ENCODE measurements around the gene CHML. TPM values are rescaled to one million over a fixed set of nuclear protein-coding genes. Genes with fewer than 3 reads are reported as not detected.

Gene CHML
- total and polyA plus RNA-seq, 10 of the 15 experiments (the other 5 are each of a cell fraction or from before 2014, with no cell fraction given): 2.0 to 15.5 (median 6.0) TPM

DNA sequence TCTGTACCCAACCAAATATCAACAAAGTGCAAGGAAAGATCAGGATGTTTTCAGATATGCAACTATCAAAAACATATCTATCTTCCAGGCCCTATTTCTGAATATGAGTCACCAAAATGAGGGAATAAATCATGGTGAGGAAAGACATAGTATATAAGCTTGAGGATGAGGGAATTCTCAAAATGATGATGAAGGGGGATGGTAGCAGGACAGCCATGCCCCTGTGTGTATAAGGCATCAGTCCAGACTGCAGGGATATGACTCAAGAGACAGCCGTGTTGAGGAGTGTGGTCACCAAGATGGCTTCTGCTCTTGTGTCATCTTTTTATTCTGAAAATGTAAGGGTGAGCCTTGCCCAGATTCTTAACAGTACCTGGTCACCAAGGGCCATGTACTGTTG is 7.5 kb upstream of the CHML start:
- TF ChIP-seq NRF1 (conservative IDR thresholded peaks at IDR 0.05; ENCODE audit: low read depth, low read length) (no peak), ASH2L (IDR thresholded peaks at IDR 0.05; ENCODE audit: borderline replicate concordance, low read depth) (no peak), RFX5 (IDR thresholded peaks at IDR 0.05; ENCODE audit: low read depth, low read length) (no peak), SMARCA5 (IDR thresholded peaks at IDR 0.05) (no peak), ZNF384 (IDR thresholded peaks at IDR 0.05; ENCODE audit: borderline replicate concordance, low read depth, low read length) (no peak), MEF2B (IDR thresholded peaks at IDR 0.05; ENCODE audit: partially characterized antibody, poor library complexity, severe bottlenecking) (no peak), MEF2A (IDR thresholded peaks at IDR 0.05; ENCODE audit: insufficient read depth, low read depth, low read length) (no peak), RAD51 (IDR thresholded peaks at IDR 0.05) (no peak), ZNF24 (IDR thresholded peaks at IDR 0.05) (no peak), RAD21 (IDR thresholded peaks at IDR 0.05; ENCODE audit: insufficient read depth, low read depth, low read length) (no peak)
- TF ChIP-seq, protein P1, sequence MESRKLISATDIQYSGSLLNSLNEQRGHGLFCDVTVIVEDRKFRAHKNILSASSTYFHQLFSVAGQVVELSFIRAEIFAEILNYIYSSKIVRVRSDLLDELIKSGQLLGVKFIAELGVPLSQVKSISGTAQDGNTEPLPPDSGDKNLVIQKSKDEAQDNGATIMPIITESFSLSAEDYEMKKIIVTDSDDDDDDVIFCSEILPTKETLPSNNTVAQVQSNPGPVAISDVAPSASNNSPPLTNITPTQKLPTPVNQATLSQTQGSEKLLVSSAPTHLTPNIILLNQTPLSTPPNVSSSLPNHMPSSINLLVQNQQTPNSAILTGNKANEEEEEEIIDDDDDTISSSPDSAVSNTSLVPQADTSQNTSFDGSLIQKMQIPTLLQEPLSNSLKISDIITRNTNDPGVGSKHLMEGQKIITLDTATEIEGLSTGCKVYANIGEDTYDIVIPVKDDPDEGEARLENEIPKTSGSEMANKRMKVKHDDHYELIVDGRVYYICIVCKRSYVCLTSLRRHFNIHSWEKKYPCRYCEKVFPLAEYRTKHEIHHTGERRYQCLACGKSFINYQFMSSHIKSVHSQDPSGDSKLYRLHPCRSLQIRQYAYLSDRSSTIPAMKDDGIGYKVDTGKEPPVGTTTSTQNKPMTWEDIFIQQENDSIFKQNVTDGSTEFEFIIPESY (IDR thresholded peaks at IDR 0.05): no peak
- TF ChIP-seq, protein P2, sequence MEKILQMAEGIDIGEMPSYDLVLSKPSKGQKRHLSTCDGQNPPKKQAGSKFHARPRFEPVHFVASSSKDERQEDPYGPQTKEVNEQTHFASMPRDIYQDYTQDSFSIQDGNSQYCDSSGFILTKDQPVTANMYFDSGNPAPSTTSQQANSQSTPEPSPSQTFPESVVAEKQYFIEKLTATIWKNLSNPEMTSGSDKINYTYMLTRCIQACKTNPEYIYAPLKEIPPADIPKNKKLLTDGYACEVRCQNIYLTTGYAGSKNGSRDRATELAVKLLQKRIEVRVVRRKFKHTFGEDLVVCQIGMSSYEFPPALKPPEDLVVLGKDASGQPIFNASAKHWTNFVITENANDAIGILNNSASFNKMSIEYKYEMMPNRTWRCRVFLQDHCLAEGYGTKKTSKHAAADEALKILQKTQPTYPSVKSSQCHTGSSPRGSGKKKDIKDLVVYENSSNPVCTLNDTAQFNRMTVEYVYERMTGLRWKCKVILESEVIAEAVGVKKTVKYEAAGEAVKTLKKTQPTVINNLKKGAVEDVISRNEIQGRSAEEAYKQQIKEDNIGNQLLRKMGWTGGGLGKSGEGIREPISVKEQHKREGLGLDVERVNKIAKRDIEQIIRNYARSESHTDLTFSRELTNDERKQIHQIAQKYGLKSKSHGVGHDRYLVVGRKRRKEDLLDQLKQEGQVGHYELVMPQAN (conservative IDR thresholded peaks at IDR 0.05): no peak
- no peaks in the 10 kb centered on the region; the same call in 2 of the 3 replicates for H3K9me3 ChIP-seq (replicated peaks; ENCODE audit: control insufficient read depth, insufficient read depth, low read length)
- no peaks in the 10 kb centered on the region for H3K36me3 ChIP-seq (ENCODE audit: control insufficient read depth in 2 of 2, insufficient read depth in 2 of 2, low read length in 1 of 2)
- H2AFZ ChIP-seq (ENCODE audit: control insufficient read depth, low read depth, low read length): no peak overlapping the region
- no peaks in the 10 kb centered on the region; a peak in 1 of 4 replicates for H3K27me3 ChIP-seq (replicated peaks in 1 of 2; ENCODE audit: control insufficient read depth in 2 of 2, insufficient read depth in 2 of 2, low read length in 1 of 2)
- DNase-seq (ENCODE audit: low read depth, low spot score) (no peak), FAIRE-seq (no peak), ATAC-seq (no peak)
- H4K20me1 ChIP-seq (ENCODE audit: control insufficient read depth, insufficient read depth): no peaks in the 10 kb centered on the region
- ChIA-PET CTCF (interaction anchor here (1.3 kb wide), 1 partner anchor 36 kb away, joined by 4 read pairs; no protein-coding TSS in a partner anchor), RAD21 (ENCODE audit: unreplicated experiment) (no interaction called here), POLR2A (interaction anchor here (0.6 kb wide), 1 partner anchor 219 kb away, joined by 5 read pairs; no protein-coding TSS in a partner anchor), SMC1A (ENCODE audit: uncharacterized antibody, unreplicated experiment) (interaction anchor here (0.6 to 1.0 kb wide), 3 partner anchors 20 to 36 kb away, joined by 3 read pairs; no protein-coding TSS in a partner anchor)
- H3K79me2 ChIP-seq (ENCODE audit: control insufficient read depth, insufficient read depth, low read length): no peaks in the 10 kb centered on the region
- no peak overlapping the region for H3K4me3 ChIP-seq
- no peak overlapping the region for H3K27ac ChIP-seq (ENCODE audit: control insufficient read depth, insufficient read depth)
- H3K9ac ChIP-seq (ENCODE audit: control insufficient read depth, insufficient read depth, low read length): no peak overlapping the region
- BruUV-seq (replicated peaks): no TSS peak
- in situ Hi-C loops (cut with MboI): no loop called here
- intact Hi-C loops (cut with micrococcal nuclease; ENCODE audit: unreplicated experiment): no loop called here
- no peak overlapping the region for H3K4me2 ChIP-seq (ENCODE audit: control insufficient read depth, insufficient read depth)
- H3K4me1 ChIP-seq (ENCODE audit: control insufficient read depth, insufficient read depth, low read length): no peaks in the 10 kb centered on the region
- WGBS (ENCODE audit: insufficient coverage, insufficient replicate concordance, low lambda C conversion rate, missing lambda C conversion rate): 0% methylated on average over 1 of the region's 1 CpG

Data from GM12878 (cell line).